SU-DHL-6 (cell line): Measurements from ENCODE around the gene MYCT1.

Experiments used
- CTCF ChIP-seq: fragments of 200-600 bp; sonication (generic); IDR thresholded peaks from one replicate; pipeline ENCODE4 v1.5.1; 2017; ENCODE audit warnings: antibody characterized with exemption, mild to moderate bottlenecking, low read length, moderate library complexity; ENCODE audit not compliant: insufficient read depth, poor library complexity, severe bottlenecking
- EZH2phosphoT487 ChIP-seq: fragments of 200-600 bp; sonication (generic), shearing (Covaris generic); conservative IDR thresholded peaks from 2 replicates; pipeline ENCODE4 v1.6.1; 2018; ENCODE audit warnings: mild to moderate bottlenecking, antibody characterized with exemption, low read length, moderate library complexity, mixed read lengths

- TF ChIP-seq CTCF (no peak), EZH2phosphoT487 (no peak)
Observed at GRCh38 chr6:152771061-152771687, 73.5 kb downstream of the MYCT1 start.
